ENCODE measurements around the gene TAS1R1. TPM values are rescaled to one million over a fixed set of nuclear protein-coding genes. Genes with fewer than 3 reads are reported as not detected.
A peak's percentile ranks its signal among the peaks of the same experiment; 100 is the strongest.

TAS1R1 gene
- total RNA-seq, 1 experiment from 2014 or later, result not detected

DNA sequence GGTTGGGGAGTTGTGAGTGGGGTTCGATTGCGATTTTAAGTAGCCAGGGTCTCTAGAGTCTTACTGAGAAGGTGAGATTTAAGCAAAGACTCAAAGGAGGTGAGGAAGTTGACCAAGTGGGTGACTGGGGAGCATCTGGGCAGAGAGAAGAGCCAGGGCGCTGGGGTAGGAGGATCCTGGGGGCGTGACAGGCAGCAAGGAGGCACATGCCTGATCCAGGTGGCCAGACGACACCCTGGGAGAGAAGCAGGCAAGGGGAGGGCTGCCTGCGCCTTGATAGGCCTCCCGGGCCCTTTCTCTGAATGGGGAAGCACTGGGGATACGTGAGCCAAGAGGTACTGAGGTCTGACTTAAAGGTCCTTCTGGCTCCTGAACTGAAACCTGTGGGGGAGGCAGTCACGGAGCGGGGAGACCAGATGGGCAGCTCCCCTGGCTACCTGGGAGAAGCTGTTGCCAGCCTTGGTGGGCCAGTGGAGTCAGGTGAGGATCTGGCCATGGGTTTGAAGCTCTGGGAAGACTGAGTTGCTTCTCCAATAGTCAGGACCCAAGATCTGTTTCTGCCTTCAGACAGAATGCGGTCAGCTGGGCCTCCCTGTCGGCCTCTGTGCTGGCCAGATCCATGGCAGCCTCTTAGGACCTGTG, 30.1 kb downstream of the TAS1R1 start:
- BruUV-seq (replicated peaks), result no TSS peak
- H3K4me3 ChIP-seq (ENCODE audit: low read depth in 2 of 2, low read length in 2 of 2), result no peak overlapping the region
- H3K27ac ChIP-seq (ENCODE audit: low read length), result no peak overlapping the region
- ATAC-seq (no peak), DNase-seq (ENCODE audit: low read depth, low spot score) (no peak)
- no peaks in the 10 kb centered on the region for H3K9me3 ChIP-seq (ENCODE audit: control insufficient read depth, insufficient read depth, low read depth, low read length)
- intact Hi-C loops (cut with micrococcal nuclease; ENCODE audit: unreplicated experiment), result no loop called here
- no peak for TF ChIP-seq SIN3A (IDR thresholded peaks at IDR 0.05; ENCODE audit: borderline replicate concordance, insufficient read depth, low read depth, low read length)
- no peak for TF ChIP-seq POLR2AphosphoS5 (IDR thresholded peaks at IDR 0.05; ENCODE audit: low read depth, low read length)
- TF ChIP-seq, protein P1, sequence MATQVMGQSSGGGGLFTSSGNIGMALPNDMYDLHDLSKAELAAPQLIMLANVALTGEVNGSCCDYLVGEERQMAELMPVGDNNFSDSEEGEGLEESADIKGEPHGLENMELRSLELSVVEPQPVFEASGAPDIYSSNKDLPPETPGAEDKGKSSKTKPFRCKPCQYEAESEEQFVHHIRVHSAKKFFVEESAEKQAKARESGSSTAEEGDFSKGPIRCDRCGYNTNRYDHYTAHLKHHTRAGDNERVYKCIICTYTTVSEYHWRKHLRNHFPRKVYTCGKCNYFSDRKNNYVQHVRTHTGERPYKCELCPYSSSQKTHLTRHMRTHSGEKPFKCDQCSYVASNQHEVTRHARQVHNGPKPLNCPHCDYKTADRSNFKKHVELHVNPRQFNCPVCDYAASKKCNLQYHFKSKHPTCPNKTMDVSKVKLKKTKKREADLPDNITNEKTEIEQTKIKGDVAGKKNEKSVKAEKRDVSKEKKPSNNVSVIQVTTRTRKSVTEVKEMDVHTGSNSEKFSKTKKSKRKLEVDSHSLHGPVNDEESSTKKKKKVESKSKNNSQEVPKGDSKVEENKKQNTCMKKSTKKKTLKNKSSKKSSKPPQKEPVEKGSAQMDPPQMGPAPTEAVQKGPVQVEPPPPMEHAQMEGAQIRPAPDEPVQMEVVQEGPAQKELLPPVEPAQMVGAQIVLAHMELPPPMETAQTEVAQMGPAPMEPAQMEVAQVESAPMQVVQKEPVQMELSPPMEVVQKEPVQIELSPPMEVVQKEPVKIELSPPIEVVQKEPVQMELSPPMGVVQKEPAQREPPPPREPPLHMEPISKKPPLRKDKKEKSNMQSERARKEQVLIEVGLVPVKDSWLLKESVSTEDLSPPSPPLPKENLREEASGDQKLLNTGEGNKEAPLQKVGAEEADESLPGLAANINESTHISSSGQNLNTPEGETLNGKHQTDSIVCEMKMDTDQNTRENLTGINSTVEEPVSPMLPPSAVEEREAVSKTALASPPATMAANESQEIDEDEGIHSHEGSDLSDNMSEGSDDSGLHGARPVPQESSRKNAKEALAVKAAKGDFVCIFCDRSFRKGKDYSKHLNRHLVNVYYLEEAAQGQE (IDR thresholded peaks at IDR 0.05; ENCODE audit: insufficient read depth in 1 of 2, low read depth in 2 of 2, low read length in 1 of 2), result no peak
- no peak for TF ChIP-seq TCF7L2 (IDR thresholded peaks at IDR 0.05; ENCODE audit: low read depth, low read length)
- TF ChIP-seq, protein P2, sequence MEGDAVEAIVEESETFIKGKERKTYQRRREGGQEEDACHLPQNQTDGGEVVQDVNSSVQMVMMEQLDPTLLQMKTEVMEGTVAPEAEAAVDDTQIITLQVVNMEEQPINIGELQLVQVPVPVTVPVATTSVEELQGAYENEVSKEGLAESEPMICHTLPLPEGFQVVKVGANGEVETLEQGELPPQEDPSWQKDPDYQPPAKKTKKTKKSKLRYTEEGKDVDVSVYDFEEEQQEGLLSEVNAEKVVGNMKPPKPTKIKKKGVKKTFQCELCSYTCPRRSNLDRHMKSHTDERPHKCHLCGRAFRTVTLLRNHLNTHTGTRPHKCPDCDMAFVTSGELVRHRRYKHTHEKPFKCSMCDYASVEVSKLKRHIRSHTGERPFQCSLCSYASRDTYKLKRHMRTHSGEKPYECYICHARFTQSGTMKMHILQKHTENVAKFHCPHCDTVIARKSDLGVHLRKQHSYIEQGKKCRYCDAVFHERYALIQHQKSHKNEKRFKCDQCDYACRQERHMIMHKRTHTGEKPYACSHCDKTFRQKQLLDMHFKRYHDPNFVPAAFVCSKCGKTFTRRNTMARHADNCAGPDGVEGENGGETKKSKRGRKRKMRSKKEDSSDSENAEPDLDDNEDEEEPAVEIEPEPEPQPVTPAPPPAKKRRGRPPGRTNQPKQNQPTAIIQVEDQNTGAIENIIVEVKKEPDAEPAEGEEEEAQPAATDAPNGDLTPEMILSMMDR (IDR thresholded peaks at IDR 0.05), result no peak
- peaks cover 16% of the 10 kb centered on the region for H3K4me1 ChIP-seq (ENCODE audit: control insufficient read depth, insufficient read depth, low read length)
- peaks cover 4% of the 10 kb centered on the region; the same call in 1 of the 2 replicates for H3K36me3 ChIP-seq (ENCODE audit: control insufficient read depth, insufficient read depth, low read length)
- ChIA-PET POLR2A (interaction anchor here (0.5 kb wide), 1 partner anchor 355 kb away, joined by 3 read pairs; no protein-coding TSS in a partner anchor), CTCF (no interaction called here)
- in situ Hi-C loops (cut with HindIII; ENCODE audit: low pct_unique_long_range_greater_than_20kb, low sequenced_read_pairs), result no loop called here
- H3K27me3 ChIP-seq (ENCODE audit: control insufficient read depth, insufficient read depth, low read length), result no peaks in the 10 kb centered on the region

DNA sequence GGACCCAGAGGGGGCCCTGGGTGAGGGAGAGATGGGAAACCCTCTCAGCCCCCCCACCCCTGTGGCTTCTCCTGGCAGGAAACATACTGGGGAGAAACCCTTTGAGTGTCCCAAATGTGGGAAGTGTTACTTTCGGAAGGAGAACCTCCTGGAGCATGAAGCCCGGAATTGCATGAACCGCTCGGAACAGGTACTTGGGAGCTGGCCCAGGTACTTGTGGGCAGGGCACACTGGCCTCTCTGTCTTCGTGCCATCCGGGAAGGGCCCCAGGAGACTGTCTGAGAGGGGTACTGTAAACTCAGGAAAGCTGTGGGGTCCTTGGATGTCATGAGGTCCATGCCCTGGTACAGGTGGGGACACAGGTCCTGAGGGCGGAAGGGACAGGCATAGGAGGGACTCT, 30.7 kb downstream of the TAS1R1 start:
- intact Hi-C loops (cut with micrococcal nuclease; ENCODE audit: unreplicated experiment) (no loop called here), in situ Hi-C loops (cut with HindIII; ENCODE audit: low pct_unique_long_range_greater_than_20kb, low sequenced_read_pairs) (no loop called here)
- DNase-seq (ENCODE audit: low read depth, low spot score) (no peak), ATAC-seq (no peak)
- Histone ChIP-seq H3K9me3 (ENCODE audit: control insufficient read depth, insufficient read depth, low read depth, low read length) (no peaks in the 10 kb centered on the region), H3K27me3 (ENCODE audit: control insufficient read depth, insufficient read depth, low read length) (no peaks in the 10 kb centered on the region), H3K27ac (ENCODE audit: low read length) (no peak overlapping the region), H3K36me3 (ENCODE audit: control insufficient read depth, insufficient read depth, low read length) (no peaks in the 10 kb centered on the region; the same call in 1 of the 2 replicates), H3K4me3 (ENCODE audit: low read depth in 2 of 2, low read length in 2 of 2) (no peak overlapping the region), H3K4me1 (ENCODE audit: control insufficient read depth, insufficient read depth, low read length) (peaks cover 16% of the 10 kb centered on the region)
- ChIA-PET CTCF (no interaction called here), POLR2A (no interaction called here)
- BruUV-seq (replicated peaks), result no TSS peak
- no peak for TF ChIP-seq TCF7L2 (IDR thresholded peaks at IDR 0.05; ENCODE audit: low read depth, low read length)
- TF ChIP-seq POLR2AphosphoS5 (IDR thresholded peaks at IDR 0.05; ENCODE audit: low read depth, low read length), result peak; percentile 39; the same call in 1 of the 2 replicates
- TF ChIP-seq, protein P1 (IDR thresholded peaks at IDR 0.05; ENCODE audit: insufficient read depth in 1 of 2, low read depth in 2 of 2, low read length in 1 of 2), result no peak

Measured in Panc1 (cell line).